ENCODE measurements around the gene BRMS1.
A peak's percentile ranks its signal among the peaks of the same experiment; 100 is the strongest.
"Not testable (repeated sequence)": the region's sequence is repeated elsewhere in the genome, so short reads cannot be mapped to it uniquely, and the experiment has no call there.

Gene BRMS1

GRCh38 chr11:66320289-66320688 is 24.6 kb downstream of the BRMS1 start:
- not testable (repeated sequence) for DNase-seq

GRCh38 chr11:66318600-66318970 is 26.3 kb downstream of the BRMS1 start:
- DNase-seq, result no peak

- DNase-seq, result peak; percentile 75 to 79
These were observed 26.9 kb downstream of the BRMS1 start for GRCh38 chr11:66317723-66318599.

- DNase-seq, result no peak
These were observed 27.6 kb downstream of the BRMS1 start for GRCh38 chr11:66317322-66317722.

GRCh38 chr11:66316849-66317251 is 28.1 kb downstream of the BRMS1 start, which contains the start of gene CD248:
CD248 (minus strand) TSS chr11:66317044; CDS start chr11:66317027, 17 bp downstream.
- no peak for DNase-seq

GRCh38 chr11:66315921-66316811 is 28.7 kb downstream of the BRMS1 start:
- no peak for DNase-seq

GRCh38 chr11:66315498-66315885 is 29.4 kb downstream of the BRMS1 start:
- no peak for DNase-seq

- no peak for DNase-seq
These were observed 30.1 kb downstream of the BRMS1 start for GRCh38 chr11:66314561-66315497.

GRCh38 chr11:66314186-66314501 is 30.8 kb downstream of the BRMS1 start:
- no peak for DNase-seq

- DNase-seq, result no peak
These were observed 31.4 kb downstream of the BRMS1 start for GRCh38 chr11:66313321-66314185.

- DNase-seq, result peak; percentile 94 to 95
These were observed 32.2 kb downstream of the BRMS1 start for GRCh38 chr11:66312549-66313320.

- DNase-seq, result peak; percentile 90 to 91
These were observed 32.8 kb downstream of the BRMS1 start for GRCh38 chr11:66311965-66312548.

- DNase-seq, result peak in 1 of 2 experiments; percentile 84
These were observed 33.4 kb downstream of the BRMS1 start for GRCh38 chr11:66311470-66311964.

- not testable (repeated sequence) for DNase-seq
These were observed 34.0 kb downstream of the BRMS1 start for GRCh38 chr11:66310803-66311440.

- no peak for DNase-seq
These were observed 34.6 kb downstream of the BRMS1 start for GRCh38 chr11:66310324-66310723.

GRCh38 chr11:66309475-66309874 is 35.4 kb downstream of the BRMS1 start:
- DNase-seq, result no peak

GRCh38 chr11:66302656-66303055 is 42.2 kb downstream of the BRMS1 start:
- DNase-seq, result no peak

GRCh38 chr11:66299186-66299585 is 45.7 kb downstream of the BRMS1 start:
- no peak for DNase-seq

GRCh38 chr11:66297610-66298009 is 47.3 kb downstream of the BRMS1 start:
- DNase-seq, result no peak
